HepG2 (cell line): ENCODE results near the gene SPAG6. TPM values are rescaled to one million over a fixed set of nuclear protein-coding genes. Genes with fewer than 3 reads are reported as not detected.
A peak's percentile ranks its signal among the peaks of the same experiment; 100 is the strongest.

Experiments
- ATF5 ChIP-seq: sonication (generic); formaldehyde crosslinking; IDR thresholded peaks from 2 replicates; pipeline ENCODE4 v1.4.0; 2020; ENCODE audit warnings: mild to moderate bottlenecking, low read depth, missing genetic modification reagents
- BCL6 ChIP-seq: IDR thresholded peaks from 2 replicates; pipeline ENCODE4 v1.6.1; 2016; ENCODE audit warnings: missing genetic modification reagents, missing compliant biosample characterization
- CBX1 ChIP-seq: IDR thresholded peaks from one replicate; pipeline ENCODE4 v1.6.1; 2016; ENCODE audit warnings: antibody characterized with exemption, low read depth
- CTCF ChIP-seq: sonication (generic); formaldehyde crosslinking; IDR thresholded peaks from 2 replicates; pipeline ENCODE4 v1.5.0; 2020; ENCODE audit warnings: mild to moderate bottlenecking, missing genetic modification reagents, moderate library complexity
- ETV6 ChIP-seq: sonication (generic); formaldehyde crosslinking; conservative IDR thresholded peaks from 2 replicates; pipeline ENCODE4 v1.4.0; 2020; ENCODE audit warnings: missing genetic modification reagents
- GTF2F1 ChIP-seq: fragments of 150-350 bp; IDR thresholded peaks from 2 replicates; pipeline ENCODE4 v1.6.1; 2014; ENCODE audit warnings: low read length
- GTF3A ChIP-seq: sonication (generic); formaldehyde crosslinking; conservative IDR thresholded peaks from 2 replicates; pipeline ENCODE4 v1.4.0; 2020; ENCODE audit warnings: mild to moderate bottlenecking, missing genetic modification reagents
- HNRNPK ChIP-seq: fragments of 200-400 bp; formaldehyde crosslinking; IDR thresholded peaks from 2 replicates; pipeline ENCODE4 v1.6.1; 2018; ENCODE audit warnings: low read length, low read depth, moderate library complexity, mild to moderate bottlenecking; ENCODE audit not compliant: poor library complexity, severe bottlenecking
- KDM1A ChIP-seq: IDR thresholded peaks from 2 replicates; pipeline ENCODE4 v1.6.1; 2016; ENCODE audit warnings: missing compliant biosample characterization
- MED1 ChIP-seq: sonication (generic); formaldehyde crosslinking; IDR thresholded peaks from 2 replicates; pipeline ENCODE4 v1.4.0; 2020; ENCODE audit warnings: missing genetic modification reagents
- MTA1 ChIP-seq: sonication (generic); formaldehyde crosslinking; IDR thresholded peaks from 2 replicates; pipeline ENCODE4 v1.4.0; 2020; ENCODE audit warnings: missing genetic modification reagents, mild to moderate bottlenecking, borderline replicate concordance
- MXD3 ChIP-seq: IDR thresholded peaks from 2 replicates; pipeline ENCODE4 v1.6.1; 2016; ENCODE audit warnings: mild to moderate bottlenecking, missing biosample characterization, missing genetic modification reagents
- MXI1 ChIP-seq: IDR thresholded peaks from 3 replicates; pipeline ENCODE4 v1.6.1; 2012; ENCODE audit warnings: low read depth, low read length, inconsistent platforms, borderline replicate concordance
- SETDB1 ChIP-seq: sonication (generic); formaldehyde crosslinking; IDR thresholded peaks from 2 replicates; pipeline ENCODE4 v1.5.1; 2020; ENCODE audit warnings: missing genetic modification reagents, mild to moderate bottlenecking, borderline replicate concordance
- SOX5 ChIP-seq: IDR thresholded peaks from 2 replicates; pipeline ENCODE4 v1.6.1; 2016; ENCODE audit warnings: borderline replicate concordance
- TAF15 ChIP-seq: fragments of 200-400 bp; formaldehyde crosslinking; IDR thresholded peaks from one replicate; pipeline ENCODE4 v1.6.1; 2018; ENCODE audit warnings: mild to moderate bottlenecking, low read depth, low read length; ENCODE audit not compliant: poor library complexity, severe bottlenecking
- YEATS4 ChIP-seq: sonication (generic); formaldehyde crosslinking; IDR thresholded peaks from 2 replicates; pipeline ENCODE4 v1.4.0; 2020; ENCODE audit warnings: missing genetic modification reagents, borderline replicate concordance
- ZBTB44 ChIP-seq: sonication (generic); formaldehyde crosslinking; IDR thresholded peaks from 2 replicates; pipeline ENCODE4 v1.4.0; 2020; ENCODE audit warnings: missing genetic modification reagents
- ZFY ChIP-seq: sonication (generic); formaldehyde crosslinking; IDR thresholded peaks from 2 replicates; pipeline ENCODE4 v1.4.0; 2020; ENCODE audit warnings: missing genetic modification reagents
- ZFYVE20 ChIP-seq: sonication (generic); formaldehyde crosslinking; IDR thresholded peaks from 2 replicates; pipeline ENCODE4 v1.8.0; 2023; ENCODE audit warnings: low read depth, mild to moderate bottlenecking, moderate library complexity, missing genetic modification reagents, borderline replicate concordance
- ZKSCAN8 ChIP-seq: IDR thresholded peaks from 2 replicates; pipeline ENCODE4 v1.6.1; 2016; ENCODE audit warnings: borderline replicate concordance, missing genetic modification reagents, missing compliant biosample characterization
- ZNF124 ChIP-seq: sonication (generic); formaldehyde crosslinking; IDR thresholded peaks from 2 replicates; pipeline ENCODE4 v1.4.0; 2020; ENCODE audit warnings: missing genetic modification reagents
- ZNF160 ChIP-seq: sonication (generic); formaldehyde crosslinking; IDR thresholded peaks from 2 replicates; pipeline ENCODE4 v1.8.0; 2022; ENCODE audit warnings: mild to moderate bottlenecking, inconsistent platforms, missing genetic modification reagents
- ZNF552 ChIP-seq: sonication (generic); formaldehyde crosslinking; IDR thresholded peaks from 2 replicates; pipeline ENCODE4 v1.9.0; 2022; ENCODE audit warnings: missing genetic modification reagents, mild to moderate bottlenecking, borderline replicate concordance
- ZNF749 ChIP-seq: sonication (generic); formaldehyde crosslinking; IDR thresholded peaks from 2 replicates; pipeline ENCODE4 v1.8.0; 2022; ENCODE audit warnings: mild to moderate bottlenecking, missing genetic modification reagents, moderate library complexity, borderline replicate concordance
- ZNF782 ChIP-seq: sonication (generic); formaldehyde crosslinking; IDR thresholded peaks from 2 replicates; pipeline ENCODE4 v1.4.0; 2020; ENCODE audit warnings: missing genetic modification reagents, mild to moderate bottlenecking, borderline replicate concordance
- ZSCAN20 ChIP-seq: sonication (generic); formaldehyde crosslinking; IDR thresholded peaks from 2 replicates; pipeline ENCODE4 v1.4.0; 2020; ENCODE audit warnings: missing genetic modification reagents, mild to moderate bottlenecking, borderline replicate concordance
- polyA plus RNA-seq, 8 experiments: library from polyadenylated mRNA; depleted of rRNA in 3 of 8; stranded (reverse) in 7 of 8; unstranded in 1 of 8; fragments of >200 nt; fragmentation: Illumina TruSeq in 4 of 8; extraction: Trizol in 4 of 8; gene quantifications; 2 replicates each; pipeline versions ENCODE4 v1.2.1 to v1.2.3, GENCODE V29; 2011 to 2016; ENCODE audit warnings: low read depth in 4 of 8, missing spikeins in 1 of 8, mixed read lengths in 1 of 8; ENCODE audit not compliant: insufficient read depth in 1 of 8
- total RNA-seq, 5 experiments: library from RNA; depleted of rRNA; stranded (reverse); fragments of >200 nt; fragmentation: Illumina TruSeq; extraction: Trizol; gene quantifications; 2 replicates each; pipeline ENCODE4 v1.2.3, GENCODE V29; 2016; ENCODE audit warnings: low read depth in 1 of 5

SPAG6 gene
- total and polyA plus RNA-seq, 2 of the 13 experiments (the other 11 are each of a cell fraction or from before 2014, with no cell fraction given): not detected

GRCh38 chr10:22325272-22326144 lies 19.8 kb upstream of the SPAG6 start (continued):
- TF ChIP-seq ATF5 (no peak), ZNF782 (CRISPR knock-in tag) (no peak), SOX5 (CRISPR knock-in tag) (no peak; the same call in 1 of the 2 replicates), ZSCAN20 (CRISPR knock-in tag) (no peak), ZNF552 (CRISPR knock-in tag) (no peak), CTCF (no peak), ZNF124 (CRISPR knock-in tag) (no peak), SETDB1 (CRISPR knock-in tag) (no peak), MED1 (CRISPR knock-in tag) (0 out of 2 replicates have a peak, but pooled peaks have one; percentile 25), BCL6 (CRISPR knock-in tag) (no peak), ZNF160 (CRISPR knock-in tag) (no peak), ETV6 (CRISPR knock-in tag) (no peak), ZNF749 (CRISPR knock-in tag) (no peak), ZKSCAN8 (CRISPR knock-in tag) (no peak), YEATS4 (CRISPR knock-in tag) (no peak), GTF3A (CRISPR knock-in tag) (no peak), ZBTB44 (no peak), MTA1 (CRISPR knock-in tag) (0 out of 2 replicates have a peak, but pooled peaks have one; percentile 24), MXI1 (peak; percentile 42; the same call in 1 of the 3 replicates), MXD3 (CRISPR knock-in tag) (peak; percentile 33; the same call in 1 of the 2 replicates), CBX1 (no peak), HNRNPK (no peak), TAF15 (no peak), GTF2F1 (no peak), KDM1A (CRISPR knock-in tag) (no peak), ZFY (CRISPR knock-in tag) (peak; percentile 72), ZFYVE20 (CRISPR knock-in tag) (no peak)
